ENCODE measurements around the gene DLG3. TPM values are rescaled to one million over a fixed set of nuclear protein-coding genes. Genes with fewer than 3 reads are reported as not detected.
"Not testable (repeated sequence)": the region's sequence is repeated elsewhere in the genome, so short reads cannot be mapped to it uniquely, and the experiment has no call there.

DLG3 gene
- 1 to 10 TPM; 5.6 to 6.7 TPM for total RNA-seq
- 1 to 10 TPM; 2.3 to 6.3 (median 3.7) TPM for polyA plus RNA-seq
- total RNA-seq = 8.2 to 21.4 (median 13.6) reads per million in 6 experiments

- Mint-ChIP-seq H3K27me3 (peaks cover 7 to 47% (median 27%) of the 10 kb centered on the region in 5 donors), H3K36me3 (no peaks in the 10 kb centered on the region), H3K4me3 (peak within 1 kb of the TSS; percentile 48 to 83 (median 70)), H3K9me3 (no peaks in the 10 kb centered on the region), H3K27ac (peak within 1 kb of the TSS in 1 of 10 donors; percentile 50), H3K4me1 (peaks cover 0 to 4% (median 1%) of the 10 kb centered on the region in 4 donors)
- POLR2A ChIA-PET = interaction anchor here (1.2 kb wide), 1 partner anchor 11 kb away, joined by 3 read pairs; no protein-coding TSS in a partner anchor
- ATAC-seq (peak; percentile 52 to 68), DNase-seq (peak in 3 of 10 donors; percentile 18 to 21 (median 20))
These were observed at the start of gene DLG3 for GRCh38 chrX:70444326-70444945. Gene DLG3 (plus strand): TSS chrX:70444835. CDS start chrX:70445202, 367 bp downstream.

GRCh38 chrX:70398899-70399298 is 45.7 kb upstream of the DLG3 start:
- DNase-seq = peak in 6 of 10 donors; percentile 14 to 64 (median 42)

DNA sequence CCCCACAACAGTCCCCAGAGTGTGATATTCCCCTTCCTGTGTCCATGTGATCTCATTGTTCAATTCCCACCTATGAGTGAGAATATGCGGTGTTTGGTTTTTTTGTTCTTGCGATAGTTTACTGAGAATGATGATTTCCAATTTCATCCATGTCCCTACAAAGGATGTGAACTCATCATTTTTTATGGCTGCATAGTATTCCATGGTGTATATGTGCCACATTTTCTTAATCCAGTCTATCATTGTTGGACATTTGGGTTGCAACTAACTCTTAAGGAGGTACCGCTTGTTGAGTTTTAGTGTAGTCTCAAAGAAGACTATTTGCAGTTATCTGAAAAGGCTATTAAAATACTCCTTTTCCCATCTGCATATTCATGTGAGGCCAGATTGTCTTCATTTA is 44.5 kb upstream of the DLG3 start:
- POLR2A ChIA-PET, H3K36me3 Mint-ChIP-seq, ATAC-seq, DNase-seq, H3K4me3 Mint-ChIP-seq, H3K4me1 Mint-ChIP-seq, H3K9me3 Mint-ChIP-seq, H3K27me3 Mint-ChIP-seq: not testable (repeated sequence)
- peak overlapping the region in 3 of 10 donors; percentile 49 to 69 (median 55) for H3K27ac Mint-ChIP-seq

More at GRCh38 chrX:70398899-70399298, 45.7 kb upstream of the DLG3 start:
- Mint-ChIP-seq H3K4me3 (peak overlapping the region in 8 of 10 donors; percentile 8 to 66 (median 44)), H3K27ac (peak overlapping the region; percentile 82 to 98 (median 92)), H3K27me3 (no peaks in the 10 kb centered on the region), H3K9me3 (peaks cover 0 to 3% (median 0%) of the 10 kb centered on the region in 9 donors), H3K4me1 (peaks cover 0 to 9% (median 2%) of the 10 kb centered on the region in 4 donors), H3K36me3 (no peaks in the 10 kb centered on the region)
- peak; percentile 95 to 97 for ATAC-seq
- POLR2A ChIA-PET = interaction anchor here (0.7 to 1.6 kb wide), 2 partner anchors 30 to 34 kb away, joined by 3 to 5 read pairs; no protein-coding TSS in a partner anchor

GRCh38 chrX:70402721-70403120 is 41.9 kb upstream of the DLG3 start:
- peaks cover 0 to 9% (median 2%) of the 10 kb centered on the region in 4 donors for H3K4me1 Mint-ChIP-seq
- POLR2A ChIA-PET = no interaction called here
- H3K27ac Mint-ChIP-seq = peak overlapping the region in 1 of 10 donors; percentile 11
- ATAC-seq (no peak), DNase-seq (no peak)
- H3K4me3 Mint-ChIP-seq = no peak overlapping the region
- no peaks in the 10 kb centered on the region for H3K27me3 Mint-ChIP-seq
- no peaks in the 10 kb centered on the region for H3K36me3 Mint-ChIP-seq
- no peaks in the 10 kb centered on the region for H3K9me3 Mint-ChIP-seq

DNA sequence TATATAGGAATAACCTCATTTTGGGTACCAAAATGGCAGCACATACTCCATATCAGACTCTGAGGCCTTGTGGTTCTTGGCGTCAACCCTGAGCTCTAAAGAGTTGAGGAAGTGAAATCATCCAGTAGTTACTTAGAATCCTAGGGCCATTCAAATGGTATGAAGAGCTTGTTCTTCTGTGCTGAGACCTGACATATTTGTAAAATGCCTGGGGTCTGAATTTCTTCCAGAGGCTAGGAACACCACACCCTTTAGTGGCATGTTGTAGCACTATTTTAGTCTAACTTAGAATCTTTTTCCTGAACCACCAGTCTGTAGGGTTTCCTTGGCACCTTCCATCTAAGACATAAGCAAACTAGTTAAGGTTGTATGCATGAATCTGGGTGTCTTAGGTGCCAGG is 39.6 kb upstream of the DLG3 start:
- POLR2A ChIA-PET = no interaction called here
- no peak overlapping the region for H3K4me3 Mint-ChIP-seq
- no peaks in the 10 kb centered on the region for H3K36me3 Mint-ChIP-seq
- ATAC-seq (no peak), DNase-seq (no peak)
- no peaks in the 10 kb centered on the region for H3K27me3 Mint-ChIP-seq
- H3K4me1 Mint-ChIP-seq = no peaks in the 10 kb centered on the region
- H3K9me3 Mint-ChIP-seq = no peaks in the 10 kb centered on the region
- no peak overlapping the region for H3K27ac Mint-ChIP-seq

DNA sequence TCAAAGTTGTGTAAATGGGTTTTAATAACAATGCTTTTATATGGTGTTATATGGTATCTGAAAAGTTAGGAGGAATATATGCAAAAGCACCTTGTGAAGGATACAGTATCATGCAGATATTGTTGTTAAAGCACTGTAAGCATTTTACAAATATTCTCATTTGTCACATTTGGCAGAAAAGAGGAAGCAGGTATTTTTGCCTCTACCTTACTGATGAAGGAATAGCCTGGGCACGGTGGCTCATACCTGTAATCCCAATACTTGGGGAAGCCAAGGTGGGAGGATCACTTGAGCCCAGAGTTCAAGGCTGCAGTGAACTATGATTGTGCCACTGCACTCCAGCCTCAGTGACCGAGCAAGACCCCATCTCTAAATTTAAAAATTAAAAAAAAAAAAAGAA is 33.7 kb upstream of the DLG3 start:
- H3K27ac Mint-ChIP-seq = no peak overlapping the region
- H3K27me3 Mint-ChIP-seq = no peaks in the 10 kb centered on the region
- H3K9me3 Mint-ChIP-seq = no peaks in the 10 kb centered on the region
- H3K4me3 Mint-ChIP-seq = no peak overlapping the region
- no peaks in the 10 kb centered on the region for H3K4me1 Mint-ChIP-seq
- DNase-seq (no peak), ATAC-seq (no peak)
- no peaks in the 10 kb centered on the region for H3K36me3 Mint-ChIP-seq
- POLR2A ChIA-PET = no interaction called here

- H3K4me3 Mint-ChIP-seq = no peak overlapping the region
- no peaks in the 10 kb centered on the region for H3K36me3 Mint-ChIP-seq
- no peaks in the 10 kb centered on the region for H3K27me3 Mint-ChIP-seq
These were observed 33.2 kb upstream of the DLG3 start for GRCh38 chrX:70411475-70411874.

DNA sequence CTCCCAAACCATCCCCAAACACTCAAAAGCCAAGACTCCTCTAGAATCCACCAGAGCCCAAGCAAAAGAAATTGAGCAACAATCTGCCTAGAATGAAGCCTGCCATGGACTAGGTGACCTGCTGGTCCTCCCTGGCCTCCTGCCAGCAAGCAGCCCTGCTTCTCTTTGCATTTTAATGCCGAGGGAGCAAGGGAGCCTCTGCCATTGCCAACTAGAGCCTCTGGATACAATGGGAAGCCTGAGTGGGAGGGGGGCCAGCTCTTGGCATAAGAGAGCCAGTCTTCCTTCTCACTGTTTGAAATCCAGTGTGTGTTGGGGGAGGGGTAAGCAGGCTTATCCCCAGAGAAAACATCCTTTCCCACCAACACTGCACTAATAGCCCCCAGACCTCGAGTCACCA is 23.0 kb upstream of the DLG3 start:
- no peak for DNase-seq
- Mint-ChIP-seq H3K27ac (no peak overlapping the region), H3K9me3 (peaks cover 0 to 4% (median 0%) of the 10 kb centered on the region in 9 donors), H3K4me1 (no peaks in the 10 kb centered on the region), H3K27me3 (peaks cover 0 to 7% (median 4%) of the 10 kb centered on the region in 5 donors), H3K4me3 (no peak overlapping the region), H3K36me3 (no peaks in the 10 kb centered on the region)
- no peak for ATAC-seq
- POLR2A ChIA-PET = no interaction called here

More at GRCh38 chrX:70411475-70411874, 33.2 kb upstream of the DLG3 start:
- Mint-ChIP-seq H3K4me1 (no peaks in the 10 kb centered on the region), H3K9me3 (no peaks in the 10 kb centered on the region), H3K27ac (no peak overlapping the region)
- POLR2A ChIA-PET = no interaction called here
- DNase-seq (no peak), ATAC-seq (no peak)

DNA sequence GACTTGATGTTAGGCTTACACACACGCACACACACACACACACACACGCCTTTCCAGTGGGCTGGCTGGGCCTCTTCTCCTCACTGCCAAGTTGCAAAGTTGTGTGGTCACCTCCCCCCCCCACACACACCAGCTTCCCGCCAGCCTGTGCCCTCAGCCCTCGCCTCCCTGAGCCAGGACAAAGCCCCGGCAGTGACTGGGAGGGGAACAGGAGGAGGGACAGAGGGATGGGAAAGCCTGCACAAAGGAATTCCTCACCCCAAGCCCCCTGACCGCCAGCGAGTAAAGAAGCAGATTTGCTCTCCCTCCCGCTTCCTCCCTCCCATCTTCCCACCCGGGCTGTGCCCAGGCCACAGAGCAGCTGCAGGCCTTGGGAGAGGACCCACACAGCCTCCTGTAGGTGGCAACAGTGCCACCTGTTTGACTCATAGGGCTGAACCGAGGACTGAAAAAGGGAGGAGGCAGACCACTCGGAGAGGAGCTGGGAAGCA is 21.7 kb upstream of the DLG3 start, which contains the start of gene GDPD2:
GDPD2 (plus strand) TSS at position 464 of the 491 bp plus-strand sequence. CDS start 1,671 bp downstream, outside the sequence.
- no peak within 1 kb of the TSS for H3K4me3 Mint-ChIP-seq
- H3K9me3 Mint-ChIP-seq = peaks cover 0 to 4% (median 0%) of the 10 kb centered on the region in 9 donors
- H3K27me3 Mint-ChIP-seq = peaks cover 0 to 7% (median 4%) of the 10 kb centered on the region in 5 donors
- H3K4me1 Mint-ChIP-seq = no peaks in the 10 kb centered on the region
- POLR2A ChIA-PET = interaction anchor here (0.6 kb wide), 1 partner anchor 99 kb away, joined by 3 read pairs; no protein-coding TSS in a partner anchor
- no peak for DNase-seq
- ATAC-seq = peak in 1 of 2 donors; percentile 30
- H3K27ac Mint-ChIP-seq = peak within 1 kb of the TSS in 1 of 10 donors; percentile 40
- H3K36me3 Mint-ChIP-seq = no peaks in the 10 kb centered on the region

GRCh38 chrX:70423936-70424675 is 20.5 kb upstream of the DLG3 start:
- H3K4me3 Mint-ChIP-seq = no peak overlapping the region
- POLR2A ChIA-PET = no interaction called here
- H3K4me1 Mint-ChIP-seq = no peaks in the 10 kb centered on the region
- H3K27ac Mint-ChIP-seq = no peak overlapping the region
- H3K27me3 Mint-ChIP-seq = peaks cover 0 to 8% (median 4%) of the 10 kb centered on the region in 5 donors
- peaks cover 0 to 4% (median 0%) of the 10 kb centered on the region in 9 donors for H3K9me3 Mint-ChIP-seq
- ATAC-seq (no peak), DNase-seq (no peak)
- no peaks in the 10 kb centered on the region for H3K36me3 Mint-ChIP-seq

GRCh38 chrX:70424801-70425200 is 19.8 kb upstream of the DLG3 start:
- Mint-ChIP-seq H3K27me3 (peaks cover 0 to 9% (median 4%) of the 10 kb centered on the region in 5 donors), H3K36me3 (no peaks in the 10 kb centered on the region), H3K9me3 (peaks cover 0 to 4% (median 0%) of the 10 kb centered on the region in 9 donors), H3K4me1 (no peaks in the 10 kb centered on the region), H3K4me3 (no peak overlapping the region), H3K27ac (peak overlapping the region in 1 of 10 donors; percentile 34)
- DNase-seq (no peak), ATAC-seq (no peak)
- POLR2A ChIA-PET = no interaction called here

GRCh38 chrX:70426286-70427278 is 18.1 kb upstream of the DLG3 start:
- ATAC-seq (no peak), DNase-seq (no peak)
- H3K27ac Mint-ChIP-seq = no peak overlapping the region
- no peaks in the 10 kb centered on the region for H3K4me1 Mint-ChIP-seq
- no peaks in the 10 kb centered on the region for H3K36me3 Mint-ChIP-seq
- POLR2A ChIA-PET = no interaction called here
- H3K9me3 Mint-ChIP-seq = peaks cover 0 to 4% (median 0%) of the 10 kb centered on the region in 9 donors
- H3K27me3 Mint-ChIP-seq = peaks cover 0 to 9% (median 4%) of the 10 kb centered on the region in 5 donors
- no peak overlapping the region for H3K4me3 Mint-ChIP-seq

Measured in naive thymus-derived CD8-positive, alpha-beta T cell (primary cell).